HPDE6-E6E7 (cell line): ENCODE data around the gene EPS15.
"Not testable (repeated sequence)": the region's sequence is repeated elsewhere in the genome, so short reads cannot be mapped to it uniquely, and the experiment has no call there.

Source experiments
- DNase-seq: peaks from one replicate; pipeline ENCODE4 v3.0.0; 2011; ENCODE audit warnings: missing footprints; ENCODE audit errors: extremely low spot score

EPS15 gene

GRCh38 chr1:51519048-51519864 is at the start of gene EPS15:
Gene EPS15 (minus strand): TSS chr1:51519266. CDS start chr1:51519231, 35 bp downstream.
- DNase-seq = peak; percentile 84

- no peak for DNase-seq
These were observed 49.3 kb upstream of the EPS15 start for GRCh38 chr1:51568231-51568935.

GRCh38 chr1:51567653-51568052 is 48.6 kb upstream of the EPS15 start:
- DNase-seq = no peak

DNA sequence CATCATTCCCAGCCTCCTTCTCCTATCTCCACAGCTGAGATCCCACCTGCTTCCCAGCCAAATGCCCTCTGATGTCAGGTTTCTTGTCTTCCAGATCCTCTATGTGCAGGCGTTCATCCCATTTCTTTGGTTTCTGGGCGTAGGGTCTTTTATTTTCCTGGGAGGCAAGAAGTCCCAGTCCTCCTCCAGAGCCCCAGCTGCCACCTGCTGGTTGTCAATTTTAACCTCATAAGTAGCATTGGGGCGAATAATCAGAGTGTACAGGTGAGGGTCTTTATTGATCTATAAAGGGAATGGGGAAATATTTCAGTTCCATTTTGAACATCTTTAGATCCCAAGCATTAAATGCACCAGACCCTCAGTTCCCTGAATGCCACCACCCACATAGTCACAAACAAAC is 47.2 kb upstream of the EPS15 start:
- DNase-seq = no peak

GRCh38 chr1:51565009-51565408 is 45.9 kb upstream of the EPS15 start:
- no peak for DNase-seq

DNA sequence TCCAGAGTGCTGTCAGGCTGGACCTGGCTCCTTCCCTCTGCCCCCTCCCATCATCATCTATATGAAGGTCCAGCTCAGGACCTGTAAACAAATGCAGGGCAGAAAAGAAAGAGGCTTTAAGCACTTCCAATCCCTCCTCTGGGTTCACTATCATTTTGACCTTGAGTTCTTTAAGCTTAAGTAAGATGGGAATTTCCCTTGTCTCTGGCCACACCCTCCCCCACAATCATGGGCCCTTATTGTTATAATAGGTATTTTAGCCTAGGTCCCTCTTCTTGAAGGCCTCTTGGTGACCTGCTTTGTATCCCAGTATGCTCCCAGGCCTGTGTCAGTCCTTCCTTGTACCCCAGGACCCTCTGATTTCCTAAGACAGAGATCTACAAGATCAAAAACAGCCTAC is 45.1 kb upstream of the EPS15 start:
- no peak for DNase-seq

GRCh38 chr1:51561702-51562101 is 42.6 kb upstream of the EPS15 start:
- DNase-seq = no peak

DNA sequence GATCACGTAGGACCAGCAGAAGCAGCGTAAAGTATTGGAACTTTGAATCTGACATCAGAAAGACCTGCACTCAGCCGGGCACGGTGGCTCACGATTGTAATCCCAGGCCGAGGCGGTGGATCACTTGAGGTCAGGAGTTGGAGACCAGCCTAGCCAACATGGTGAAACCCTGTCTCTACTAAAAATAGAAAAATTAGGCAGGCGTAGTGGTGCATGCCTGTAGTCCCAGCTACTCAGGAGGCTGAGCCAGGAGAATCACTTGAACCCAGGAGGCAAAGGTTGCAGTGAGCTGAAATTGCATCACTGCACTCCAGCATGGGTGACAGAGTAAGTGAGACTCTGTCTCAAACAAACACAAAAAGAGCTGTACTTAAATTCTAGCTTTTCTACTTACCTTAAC is 41.8 kb upstream of the EPS15 start:
- DNase-seq = not testable (repeated sequence)

GRCh38 chr1:51560034-51560433 is 41.0 kb upstream of the EPS15 start:
- DNase-seq = no peak

- no peak for DNase-seq
These were observed 40.4 kb upstream of the EPS15 start for GRCh38 chr1:51559501-51559900.

GRCh38 chr1:51559064-51559500 is 40.0 kb upstream of the EPS15 start:
- no peak for DNase-seq

- peak; percentile 31 for DNase-seq
These were observed 39.4 kb upstream of the EPS15 start for GRCh38 chr1:51558375-51558924.

GRCh38 chr1:51557168-51557567 is 38.1 kb upstream of the EPS15 start:
- DNase-seq = no peak

DNA sequence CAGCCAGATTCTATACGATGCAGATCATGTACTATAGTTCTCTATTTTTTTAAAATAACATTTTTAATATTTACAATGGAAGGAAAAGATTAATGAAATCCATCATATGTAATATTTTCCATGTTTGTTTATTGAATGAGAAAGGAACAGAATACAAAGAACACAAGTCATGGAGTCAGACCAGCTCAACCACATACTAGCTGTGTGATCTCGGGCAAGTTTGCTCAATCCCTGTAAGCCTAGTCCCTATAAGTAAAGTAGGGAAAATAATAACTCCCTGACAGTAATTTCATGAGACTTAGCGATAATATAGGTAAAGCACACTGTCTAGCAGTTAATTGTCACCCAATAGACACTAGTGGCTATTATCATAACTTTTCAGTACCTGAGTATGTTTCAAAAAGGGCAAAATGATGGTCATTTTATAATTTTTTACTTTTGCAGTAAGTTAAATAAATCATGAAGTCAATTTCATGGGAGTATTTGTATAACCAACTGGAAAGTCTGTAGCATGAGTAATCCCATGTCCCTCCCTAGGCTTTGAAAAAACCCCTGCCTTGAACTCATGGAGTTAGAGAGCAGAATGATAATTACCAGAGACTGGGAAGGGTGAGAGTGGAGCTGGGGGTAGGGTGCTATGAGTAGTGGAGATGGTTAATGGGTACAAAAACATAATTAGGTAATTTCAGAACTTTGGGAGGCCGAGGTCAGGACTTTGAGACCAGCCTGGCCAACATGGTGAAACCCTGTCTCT is 37.0 kb upstream of the EPS15 start:
- DNase-seq = no peak

GRCh38 chr1:51553911-51554310 is 34.8 kb upstream of the EPS15 start:
- DNase-seq = no peak

DNA sequence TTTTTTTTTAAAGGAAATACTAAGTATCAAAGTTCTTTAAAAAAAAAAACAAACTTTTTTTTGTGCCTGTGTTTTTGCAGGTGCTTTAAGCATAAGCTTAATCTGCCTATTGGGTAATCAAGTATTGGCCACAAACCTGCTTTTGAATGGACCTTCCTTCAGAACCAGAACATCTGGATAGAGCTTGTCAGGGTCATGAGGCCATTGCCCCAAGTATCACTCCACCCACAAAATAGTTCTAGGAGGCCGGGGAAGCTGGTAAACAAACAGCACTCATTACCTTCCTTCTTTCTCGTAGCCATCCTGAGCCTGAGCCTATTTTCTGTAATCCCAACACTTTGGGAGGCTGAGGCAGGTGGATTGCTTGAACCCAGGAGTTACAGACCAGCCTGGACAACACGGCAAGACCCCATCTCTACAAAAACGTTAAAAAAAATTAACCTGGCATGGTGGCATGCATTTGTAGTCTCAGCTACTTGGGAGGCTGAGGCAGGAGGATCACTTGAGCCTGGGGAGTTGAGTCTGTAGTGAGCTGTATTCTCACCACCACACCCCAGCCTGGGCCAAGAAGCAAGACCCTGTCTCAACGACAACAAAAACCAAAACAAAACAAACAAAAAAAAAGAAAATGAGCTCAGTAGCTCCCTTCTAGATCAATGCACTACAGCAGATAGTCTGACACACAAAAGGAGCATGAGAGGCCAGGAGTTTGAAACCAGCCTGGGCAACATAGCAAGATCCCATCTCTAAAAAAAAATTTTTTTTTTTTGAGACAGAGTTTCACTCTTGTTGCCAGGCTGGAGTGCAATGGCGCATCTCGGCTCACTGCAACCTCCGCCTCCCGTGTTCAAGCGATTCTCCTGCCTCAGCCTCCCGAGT is 34.1 kb upstream of the EPS15 start:
- no peak for DNase-seq

DNA sequence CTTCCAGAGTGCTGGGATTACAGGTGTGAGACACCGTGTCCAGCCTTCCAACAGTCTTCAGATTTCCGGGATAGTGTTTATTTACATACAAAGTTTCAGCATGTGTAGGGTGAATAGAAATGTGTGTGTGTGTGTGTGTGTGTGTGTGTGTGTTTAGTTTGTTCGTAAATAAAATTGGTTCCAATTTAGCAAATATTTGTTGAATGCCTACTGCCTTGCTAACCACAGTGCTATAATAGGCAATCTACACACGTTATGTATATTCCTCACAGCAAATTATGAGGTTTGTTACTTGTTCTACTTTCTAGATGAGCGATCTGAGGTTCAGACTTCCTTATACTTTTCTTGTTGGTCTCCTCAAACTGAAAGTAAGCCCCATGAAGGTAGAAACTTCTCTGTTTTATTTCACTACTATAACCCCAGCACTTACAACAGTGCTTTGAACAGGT is 32.8 kb upstream of the EPS15 start:
- DNase-seq = no peak

DNA sequence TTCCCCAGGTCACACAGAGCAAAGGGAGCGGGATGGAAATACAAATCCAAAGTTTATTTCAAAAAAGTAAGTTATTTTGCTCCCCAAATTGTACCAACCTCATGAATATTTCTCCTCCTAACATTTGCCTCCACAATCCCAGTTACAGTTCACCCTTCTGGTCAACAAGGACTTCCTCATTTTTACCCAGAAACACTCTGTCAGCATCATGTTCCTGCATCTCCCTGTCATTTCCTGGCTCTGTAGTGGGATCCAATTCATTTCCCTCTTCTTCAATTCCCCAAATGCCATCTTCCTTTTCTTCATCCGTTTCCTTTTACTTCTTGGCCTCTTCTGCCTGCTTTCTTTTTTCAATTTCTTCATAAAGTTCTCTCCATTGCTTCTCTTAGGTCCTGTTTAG is 32.0 kb upstream of the EPS15 start:
- DNase-seq = no peak

- DNase-seq = no peak
These were observed 30.8 kb upstream of the EPS15 start for GRCh38 chr1:51549901-51550300.

- no peak for DNase-seq
These were observed 30.1 kb upstream of the EPS15 start for GRCh38 chr1:51549016-51549619.

DNA sequence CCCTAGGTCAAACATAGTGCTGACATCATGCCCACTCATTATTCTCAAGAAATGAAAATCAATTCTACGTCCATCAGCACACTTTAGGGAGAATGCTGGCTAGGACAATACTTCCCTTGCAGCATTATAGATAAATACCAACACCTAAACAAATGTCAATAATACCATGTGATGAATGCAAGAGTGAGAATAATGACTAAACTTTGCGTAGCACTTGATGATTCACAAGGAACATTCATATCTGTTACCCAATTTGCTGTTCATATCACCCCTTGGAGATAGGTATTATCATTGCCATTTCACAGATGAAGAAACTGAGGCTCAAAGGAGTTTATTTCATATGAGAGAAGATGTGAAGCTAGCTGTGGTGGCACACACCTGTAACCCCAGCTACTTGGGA is 24.8 kb upstream of the EPS15 start:
- DNase-seq = no peak
